Embryonic facial prominence (tissue), 1 donor: ENCODE measurements around the gene ATXN7L1.
A peak's percentile ranks its signal among the peaks of the same experiment; 100 is the strongest.
"Not testable (repeated sequence)": the region's sequence is repeated elsewhere in the genome, so short reads cannot be mapped to it uniquely, and the experiment has no call there.

ENCODE experiments used
- DNase-seq: peaks from one replicate; pipeline ENCODE4 v3.0.0-alpha.2; 2016; ENCODE audit errors: extremely low spot score

Gene ATXN7L1

DNA sequence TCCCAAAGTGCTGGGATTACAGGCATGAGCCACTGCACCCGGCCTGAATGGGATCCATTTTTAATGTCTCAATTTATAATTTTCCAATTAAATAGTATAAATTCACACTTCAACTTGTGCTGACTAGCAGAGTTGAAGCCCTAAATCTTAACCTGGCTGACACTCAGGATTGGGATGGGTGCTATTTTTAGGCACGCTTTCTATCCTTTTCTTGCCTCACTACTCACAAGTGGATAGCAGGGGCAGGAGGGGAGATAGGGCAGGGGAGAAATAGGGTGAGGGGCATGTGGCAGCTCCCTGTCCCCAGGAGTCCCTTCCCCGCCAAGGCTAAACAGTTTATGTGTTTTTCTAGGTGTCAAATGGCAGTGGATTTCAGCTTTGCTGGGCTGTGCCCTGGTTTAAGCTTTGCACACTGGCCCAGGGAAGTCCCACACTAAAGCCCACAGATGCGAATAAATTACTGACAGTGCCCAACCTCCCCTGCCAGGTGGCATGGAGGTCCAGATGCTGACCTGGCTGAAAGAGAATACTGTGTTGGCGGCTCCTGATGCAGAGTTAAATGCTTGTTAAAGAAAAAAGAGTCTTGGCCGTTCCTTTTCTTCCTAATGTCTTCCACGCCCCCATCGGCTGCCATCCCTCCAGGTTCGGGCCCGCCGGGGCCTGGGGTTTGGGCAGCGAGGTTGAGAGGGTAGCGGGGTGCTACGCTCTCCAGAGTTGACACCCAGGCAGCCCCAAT lies 259.0 kb downstream of the ATXN7L1 start:
- DNase-seq = no peak

GRCh38 chr7:105614341-105614840 lies 262.0 kb downstream of the ATXN7L1 start:
- no peak for DNase-seq

DNA sequence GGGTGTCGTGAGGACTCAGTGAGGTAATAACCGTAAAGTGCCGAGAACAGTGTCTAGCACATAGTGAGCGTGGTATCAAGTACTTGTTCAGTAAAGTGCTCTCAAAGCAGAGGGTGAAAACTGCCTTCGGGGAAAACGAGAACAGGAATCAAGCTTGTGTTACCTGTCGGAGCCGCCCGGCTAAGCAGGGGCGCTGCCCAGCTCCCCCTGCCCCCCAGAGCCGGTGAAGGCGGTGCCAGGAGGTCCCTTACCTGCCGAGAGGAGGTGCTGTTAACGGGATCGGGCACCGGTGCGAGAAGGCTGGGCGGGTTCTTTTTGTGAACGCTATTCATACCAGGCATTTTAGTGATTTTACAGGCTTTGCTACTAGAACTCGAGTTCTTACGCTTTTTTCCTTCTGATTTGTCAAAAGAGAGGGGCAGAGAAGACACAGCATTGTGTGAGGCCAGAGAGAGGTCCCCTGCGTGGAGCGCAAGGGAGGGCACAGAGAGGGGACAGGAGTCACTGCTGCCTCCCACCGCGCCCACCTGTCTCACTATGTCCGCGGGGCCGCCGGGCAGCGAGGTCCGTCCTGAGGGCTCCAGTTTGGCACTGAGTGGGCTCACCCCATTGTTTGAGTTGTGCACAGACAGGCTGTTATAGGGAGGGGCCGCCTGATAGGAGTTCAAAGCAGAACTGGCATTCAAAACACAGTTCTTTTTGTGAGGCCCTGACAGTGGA lies 262.6 kb downstream of the ATXN7L1 start:
- no peak for DNase-seq

DNA sequence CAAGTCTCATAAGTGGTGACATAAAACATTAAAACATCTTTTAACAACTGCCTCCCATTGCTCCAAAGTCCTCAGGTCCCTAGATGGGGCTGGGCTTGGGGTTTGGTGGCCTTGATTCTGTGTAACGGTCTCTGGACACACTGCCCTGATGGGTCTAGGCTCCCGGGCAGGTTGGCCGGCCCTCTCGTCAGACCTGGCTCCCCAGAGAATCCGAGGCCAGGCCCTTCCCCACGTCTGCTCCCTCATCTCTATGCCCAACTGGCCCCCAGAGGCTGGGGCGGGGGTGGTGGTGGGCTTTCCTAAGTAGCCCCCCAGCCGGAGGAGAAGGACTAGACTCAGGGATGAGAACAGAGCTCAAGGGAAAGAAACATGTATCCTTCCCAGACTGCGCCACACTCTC lies 263.6 kb downstream of the ATXN7L1 start:
- no peak for DNase-seq

GRCh38 chr7:105611856-105612775 lies 264.3 kb downstream of the ATXN7L1 start:
- DNase-seq = no peak

DNA sequence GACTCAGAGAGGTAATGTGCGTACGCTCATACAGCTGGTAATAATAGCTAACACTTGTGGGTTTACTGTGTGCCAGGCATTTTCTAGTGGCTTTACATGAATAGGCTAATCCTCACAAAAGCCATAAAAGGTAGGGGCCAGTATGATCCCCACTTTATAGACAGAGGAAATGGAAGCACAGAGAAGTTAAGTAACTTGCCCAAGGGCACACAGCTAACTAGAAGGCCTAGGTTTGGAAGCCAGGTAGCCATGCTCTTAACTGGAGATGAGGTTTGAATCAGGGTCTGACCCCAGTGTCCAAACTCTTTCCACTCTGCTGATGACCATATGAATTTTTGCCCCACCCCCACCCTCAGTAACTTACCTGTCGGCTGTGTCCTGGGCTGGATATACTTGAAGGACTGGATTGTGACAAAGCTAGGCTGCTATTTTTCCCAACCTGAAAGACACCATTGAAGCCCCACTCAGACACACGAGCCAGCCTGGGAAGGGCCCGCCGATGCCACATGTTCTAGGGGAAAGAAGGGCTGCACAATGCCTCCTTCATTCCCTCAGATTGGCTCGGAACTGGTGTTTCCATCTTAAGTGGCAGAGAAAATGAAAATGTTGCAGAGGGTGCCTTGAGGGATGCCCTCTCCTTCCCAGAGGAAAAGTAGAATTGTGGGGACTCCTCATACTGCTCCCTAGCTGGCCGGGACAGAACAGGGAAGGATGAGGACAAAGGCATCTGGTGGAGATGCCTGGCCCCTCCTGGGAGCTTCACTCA lies 266.1 kb downstream of the ATXN7L1 start:
- no peak for DNase-seq

GRCh38 chr7:105602325-105603305 lies 273.8 kb downstream of the ATXN7L1 start:
- DNase-seq = no peak

DNA sequence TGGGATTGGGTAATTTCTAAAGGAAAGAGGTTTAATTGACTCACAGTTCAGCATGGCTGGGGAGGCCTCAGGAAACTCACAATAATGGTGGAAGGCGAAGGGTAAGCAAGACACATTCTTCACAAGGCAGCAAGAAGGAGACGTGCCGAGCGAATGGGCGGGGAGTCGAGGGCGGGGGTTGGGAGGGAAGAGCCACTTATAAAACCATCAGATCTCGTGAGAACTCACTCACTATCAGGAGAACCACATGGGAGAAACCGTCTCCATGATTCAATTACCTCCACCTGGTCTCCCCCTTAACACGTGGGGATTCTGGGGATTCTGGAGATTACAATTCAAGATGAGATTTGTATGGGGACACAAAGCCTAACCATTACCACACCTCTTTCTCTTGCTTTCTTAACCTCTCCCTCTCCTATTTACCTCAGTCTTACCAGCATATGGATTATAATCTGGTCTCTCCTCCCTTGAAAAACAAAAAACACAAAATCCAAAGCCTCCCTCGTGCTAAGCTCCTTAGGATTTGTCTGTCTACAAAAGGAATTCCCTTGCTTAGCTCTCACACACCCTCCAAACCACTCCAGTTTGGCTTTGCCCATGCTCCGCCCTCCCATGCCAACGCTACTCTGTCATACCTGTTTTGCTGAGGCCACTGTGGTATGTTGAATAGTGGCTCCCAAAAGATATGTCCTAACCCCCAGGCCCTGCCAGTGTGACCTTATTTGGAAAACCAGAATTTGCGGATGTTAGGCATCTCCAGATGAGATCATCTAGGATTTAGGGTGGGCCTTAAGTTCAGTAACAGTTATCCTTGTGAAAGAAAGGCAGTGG lies 275.5 kb downstream of the ATXN7L1 start:
- DNase-seq = no peak

DNA sequence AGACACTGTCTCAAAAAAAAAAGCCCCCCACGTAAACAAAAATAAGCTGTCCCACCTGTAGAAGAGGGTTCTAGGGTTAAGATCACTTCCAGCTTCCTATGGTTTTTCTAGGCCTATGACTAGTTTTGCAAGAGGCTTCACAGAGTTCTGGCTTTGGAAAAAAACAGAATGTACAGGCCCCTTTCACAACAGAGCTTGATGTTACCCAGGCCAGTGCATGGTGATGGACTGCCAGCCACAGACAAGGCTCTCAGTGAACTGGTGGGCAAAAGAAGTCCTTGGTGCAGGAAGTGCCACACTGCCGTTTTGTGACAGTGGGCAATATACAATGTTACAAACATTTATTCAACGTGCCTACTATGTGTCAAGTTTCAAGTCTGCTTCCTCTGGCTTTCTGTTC lies 276.8 kb downstream of the ATXN7L1 start:
- no peak for DNase-seq

- not testable (repeated sequence) for DNase-seq
Observed at GRCh38 chr7:105599080-105599479, 277.3 kb downstream of the ATXN7L1 start.

DNA sequence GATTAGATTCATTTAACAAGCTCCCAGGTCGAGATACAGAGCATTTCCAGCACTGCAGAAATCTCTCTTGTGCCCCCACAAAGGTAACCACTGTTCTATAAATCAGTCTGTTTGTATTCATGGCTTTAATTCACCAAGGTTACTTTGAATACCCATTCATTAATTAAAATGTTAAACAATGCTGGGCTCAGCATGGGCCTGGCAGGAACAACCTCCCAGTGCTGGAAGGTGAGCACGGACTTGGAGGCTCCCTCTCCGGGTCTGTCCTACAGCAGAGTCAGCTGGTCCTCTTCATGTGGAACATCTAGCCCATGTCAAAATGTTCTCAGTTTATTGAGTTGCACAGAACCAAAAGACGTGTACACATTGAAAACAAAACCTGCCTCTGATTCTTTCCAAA lies 279.5 kb downstream of the ATXN7L1 start:
- DNase-seq = no peak

- DNase-seq = no peak
Observed at GRCh38 chr7:105594034-105594433, 282.4 kb downstream of the ATXN7L1 start.

- DNase-seq = no peak
Observed at GRCh38 chr7:105591522-105591921, 284.9 kb downstream of the ATXN7L1 start.

- DNase-seq = no peak
Observed at GRCh38 chr7:105590793-105591192, 285.6 kb downstream of the ATXN7L1 start.

GRCh38 chr7:105589356-105590077 lies 286.9 kb downstream of the ATXN7L1 start:
- DNase-seq = peak; percentile 27

DNA sequence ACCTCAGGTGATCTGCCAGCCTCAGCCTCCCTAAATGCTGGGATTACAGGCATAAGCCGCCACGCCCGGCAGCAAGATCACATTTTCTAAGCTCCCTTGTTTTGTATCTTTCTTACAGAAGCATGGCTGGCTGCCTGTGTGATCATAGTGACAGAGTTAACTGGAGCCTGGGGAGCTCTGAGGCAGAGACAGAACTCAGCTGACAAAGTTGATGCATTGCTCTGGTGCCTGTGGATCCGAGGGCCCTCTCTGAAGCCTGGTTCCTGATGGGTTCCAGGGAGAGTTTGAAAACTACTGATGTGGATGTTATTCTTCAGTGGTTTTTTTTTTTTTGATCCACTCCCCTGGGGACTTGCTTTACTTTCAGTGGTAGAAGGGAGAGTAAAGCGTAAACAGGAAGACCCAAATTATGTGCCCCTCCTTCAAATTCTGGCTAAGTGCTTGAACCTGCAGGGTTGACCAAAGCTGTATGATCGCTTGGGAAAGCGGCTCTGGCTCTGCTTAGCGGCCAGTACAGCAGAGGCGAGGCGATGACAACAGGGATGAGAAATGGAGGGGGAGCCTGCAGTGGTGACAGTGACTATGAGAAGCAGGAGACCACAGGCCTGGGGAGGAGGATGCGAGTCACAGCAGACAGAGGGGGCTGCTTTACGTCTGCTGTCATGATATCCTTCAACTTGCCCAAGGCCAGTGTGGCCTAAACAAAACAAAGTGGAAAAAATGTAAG lies 288.3 kb downstream of the ATXN7L1 start:
- DNase-seq = no peak

DNA sequence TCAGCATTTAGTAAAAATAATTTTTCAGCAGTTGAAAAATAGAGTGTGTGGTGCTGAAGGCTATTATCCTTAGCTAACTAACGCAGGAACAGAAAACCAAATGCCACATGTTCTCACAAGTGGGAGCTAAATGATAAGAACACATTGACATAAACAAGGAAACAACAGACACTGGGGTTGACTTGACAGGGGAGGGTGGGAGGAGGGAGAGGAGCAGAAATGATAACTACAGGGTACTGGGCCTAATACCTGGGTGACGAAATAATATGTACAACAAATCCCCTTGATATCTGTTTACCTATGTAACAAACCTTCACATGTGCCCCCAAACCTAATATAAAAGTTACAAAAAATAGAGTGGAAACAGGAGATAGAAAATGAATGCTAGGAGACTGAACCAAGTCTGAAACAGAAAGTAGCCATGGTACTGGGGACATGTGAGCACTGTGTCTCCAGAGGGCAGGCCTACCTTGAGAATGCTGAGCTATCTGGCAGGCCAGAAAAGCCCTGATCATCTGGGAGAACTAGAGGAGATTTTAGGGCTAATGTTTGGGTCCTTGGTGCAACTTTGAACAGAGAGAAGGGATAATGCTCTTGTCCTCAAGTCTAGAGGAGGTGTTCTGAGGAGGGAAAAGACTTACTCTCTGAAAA lies 290.4 kb downstream of the ATXN7L1 start:
- no peak for DNase-seq
